ENCODE measurements around the gene NEAT1. TPM values are rescaled to one million over a fixed set of nuclear protein-coding genes. Genes with fewer than 3 reads are reported as not detected.
A peak's percentile ranks its signal among the peaks of the same experiment; 100 is the strongest.
"Not testable (repeated sequence)": the region's sequence is repeated elsewhere in the genome, so short reads cannot be mapped to it uniquely, and the experiment has no call there.

Gene NEAT1
- polyA plus RNA-seq, 3 donors: 598 to 1,041 (median 691) TPM

DNA sequence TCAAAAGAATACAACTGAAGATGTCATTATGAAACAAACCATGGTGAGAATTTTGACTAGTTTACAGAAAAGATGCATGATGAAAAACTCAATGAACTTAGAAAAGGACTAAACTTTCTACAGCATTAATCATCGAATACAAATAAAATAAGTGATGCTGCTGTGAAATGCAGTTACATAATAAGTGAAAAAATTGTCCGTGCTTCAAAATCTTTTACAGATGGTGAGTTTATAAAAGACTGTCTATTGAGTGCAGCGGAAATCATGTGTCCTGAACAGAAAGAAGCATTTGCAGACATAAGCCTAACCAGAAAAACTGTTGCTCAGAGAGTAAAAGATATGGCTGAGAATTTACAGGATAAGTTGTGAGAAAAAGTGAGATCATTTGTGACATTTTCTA is 33.8 kb downstream of the NEAT1 start:
- WGBS, 3 donors: 94 to 96% (median 94%) methylated on average over 3 of the region's 3 CpGs

GRCh38 chr11:65459552-65459951 is 37.0 kb downstream of the NEAT1 start:
- WGBS, 3 donors: 80 to 85% (median 85%) methylated on average over 7 of the region's 7 CpGs

More for the DNA sequence above, 33.8 kb downstream of the NEAT1 start:
- no peak overlapping the region for H3K27ac ChIP-seq (ENCODE audit: low read depth, low read length)

DNA sequence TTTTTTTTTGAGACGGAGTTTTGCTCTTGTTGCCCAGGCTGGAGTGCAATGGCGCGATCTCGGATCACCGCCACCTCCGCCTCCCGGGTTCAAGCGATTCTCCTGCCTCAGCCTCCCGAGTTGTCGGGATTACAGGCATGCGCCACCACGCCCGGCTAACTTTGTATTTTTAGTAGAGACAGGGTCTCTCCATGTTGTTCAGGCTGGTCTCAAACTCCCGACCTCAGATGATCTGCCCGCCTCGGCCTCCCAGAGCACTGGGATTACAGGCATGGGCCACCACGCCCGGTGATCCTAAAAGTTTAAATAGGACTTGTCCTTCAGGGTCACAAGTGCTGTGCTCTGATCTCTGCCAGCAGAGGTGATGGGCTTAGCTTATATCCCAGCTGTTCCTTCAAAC is 42.9 kb downstream of the NEAT1 start:
- 92 to 96% (median 95%) methylated on average over 18 of the region's 18 CpGs for WGBS, 3 donors
- H3K27ac ChIP-seq (ENCODE audit: low read depth, low read length): not testable (repeated sequence)

More at GRCh38 chr11:65459552-65459951, 37.0 kb downstream of the NEAT1 start:
- no peak overlapping the region for H3K27ac ChIP-seq (ENCODE audit: low read depth, low read length)

GRCh38 chr11:65467306-65467705 is 44.7 kb downstream of the NEAT1 start:
- WGBS, 3 donors: 93 to 97% (median 94%) methylated on average over 6 of the region's 6 CpGs

DNA sequence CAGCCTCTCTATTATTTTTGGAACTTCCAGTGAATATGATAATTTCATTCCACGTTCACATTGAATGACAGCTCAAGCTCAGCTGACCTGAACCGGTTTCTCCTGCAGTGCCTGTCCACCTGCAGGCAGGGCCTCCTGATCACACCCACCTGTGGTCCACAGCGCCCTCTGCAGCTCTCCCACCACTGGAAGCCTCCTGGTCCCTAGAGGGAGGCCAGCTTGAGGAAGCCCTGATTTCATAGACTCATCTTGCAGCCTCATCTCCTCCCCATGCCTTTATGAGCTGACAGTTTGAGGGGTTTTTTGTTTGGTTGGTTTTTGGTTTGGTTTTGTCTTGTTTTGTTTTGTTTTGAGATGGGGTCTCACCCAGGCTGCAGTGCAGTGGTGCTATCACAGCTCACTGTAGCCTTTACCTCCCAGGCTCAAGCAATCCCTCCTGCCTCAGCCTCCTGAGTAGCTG is 46.3 kb downstream of the NEAT1 start:
- H3K27ac ChIP-seq (ENCODE audit: low read depth, low read length): no peak overlapping the region
- WGBS, 3 donors: 7 to 25% (median 24%) methylated on average over 3 of the region's 3 CpGs

More at GRCh38 chr11:65467306-65467705, 44.7 kb downstream of the NEAT1 start:
- H3K27ac ChIP-seq (ENCODE audit: low read depth, low read length): not testable (repeated sequence)

- no peak overlapping the region for H3K27ac ChIP-seq (ENCODE audit: low read depth, low read length)
- WGBS, 3 donors: 75 to 86% (median 82%) methylated on average over 8 of the region's 8 CpGs
Measured at GRCh38 chr11:65470433-65471049, 47.9 kb downstream of the NEAT1 start.

GRCh38 chr11:65471447-65471891 is 48.9 kb downstream of the NEAT1 start:
- 33 to 44% (median 39%) methylated on average over 8 of the region's 8 CpGs for WGBS, 3 donors
- H3K27ac ChIP-seq (ENCODE audit: low read depth, low read length): peak overlapping the region; percentile 77

- 80 to 89% (median 88%) methylated on average over 14 of the region's 14 CpGs for WGBS, 3 donors
- H3K27ac ChIP-seq (ENCODE audit: low read depth, low read length): not testable (repeated sequence)
Measured at GRCh38 chr11:65472588-65473277, 50.1 kb downstream of the NEAT1 start.

DNA sequence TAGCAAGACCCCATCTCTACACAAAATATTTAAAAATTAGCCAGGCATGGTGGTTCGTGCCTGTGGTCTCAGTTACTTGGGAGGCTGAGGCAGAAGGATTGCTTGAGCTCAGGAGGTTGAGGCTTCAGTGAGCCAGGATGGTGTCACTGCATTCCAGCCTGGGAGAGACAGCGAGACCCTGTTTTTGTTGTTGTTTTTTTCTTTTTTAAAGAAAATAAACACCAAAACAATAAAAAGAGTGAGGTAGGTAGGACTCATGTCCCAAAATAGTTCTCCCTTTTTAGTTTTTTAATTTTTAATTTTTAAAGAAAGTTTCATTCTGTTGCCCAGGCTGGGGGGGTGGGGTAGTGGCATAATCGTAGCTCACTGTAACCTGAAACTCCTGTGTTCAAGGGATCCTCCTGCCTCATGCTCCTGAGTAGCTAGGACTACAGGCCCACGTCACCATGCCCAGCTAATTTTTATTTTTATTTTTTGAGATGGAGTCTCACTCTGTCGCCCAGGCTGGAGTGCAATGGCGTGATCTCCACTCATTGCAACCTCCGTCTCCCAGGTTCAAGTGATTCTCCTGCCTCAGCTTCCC is 50.8 kb downstream of the NEAT1 start:
- no peak overlapping the region for H3K27ac ChIP-seq (ENCODE audit: low read depth, low read length)
- 84 to 90% (median 87%) methylated on average over 7 of the region's 7 CpGs for WGBS, 3 donors

DNA sequence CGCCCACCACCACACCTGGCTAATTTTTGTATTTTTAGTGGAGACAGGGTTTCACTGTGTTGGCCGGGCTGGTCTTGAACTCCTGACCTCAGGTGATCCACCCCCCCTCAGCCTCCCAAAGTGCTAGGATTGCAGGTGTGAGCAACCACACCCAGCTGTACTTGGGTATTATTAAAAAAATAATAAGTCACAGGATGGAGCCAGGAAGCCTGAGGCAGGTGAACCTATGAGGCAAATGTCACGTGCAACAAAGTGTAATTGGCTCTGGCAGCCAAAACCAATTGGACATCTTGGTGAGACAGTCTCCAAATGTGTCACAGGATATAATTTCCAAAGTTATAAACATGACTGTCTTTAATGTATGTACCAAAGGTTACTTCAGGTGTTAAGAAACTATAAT is 52.3 kb downstream of the NEAT1 start:
- no peak overlapping the region for H3K27ac ChIP-seq (ENCODE audit: low read depth, low read length)
- 92 to 95% (median 92%) methylated on average over 3 of the region's 3 CpGs for WGBS, 3 donors

DNA sequence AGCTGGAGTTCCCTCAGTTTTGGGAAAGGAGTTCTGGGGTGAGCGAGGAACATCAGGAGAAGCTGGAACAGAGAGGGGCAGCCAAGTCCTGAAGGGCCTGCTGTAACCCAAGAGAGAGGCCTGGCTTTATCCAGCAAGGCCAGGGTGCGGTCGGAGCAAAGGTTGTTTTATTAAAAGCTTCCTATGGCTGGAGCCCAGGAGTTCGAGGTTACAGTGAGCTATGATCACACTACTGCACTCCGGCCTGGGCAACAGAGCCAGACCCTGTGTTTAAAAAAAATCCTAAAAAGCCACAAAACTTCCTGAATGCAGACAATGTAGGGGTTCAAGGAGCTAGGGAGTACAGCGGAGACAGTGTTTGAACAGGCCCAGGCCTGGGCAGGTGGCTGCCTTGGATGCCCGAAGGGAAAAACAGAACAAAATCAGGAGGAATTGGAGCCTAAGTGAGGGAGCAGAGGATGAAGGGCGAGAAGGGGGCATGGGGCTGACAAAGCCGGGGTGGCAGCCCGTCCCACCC is 54.1 kb downstream of the NEAT1 start:
- peak overlapping the region; percentile 97 for H3K27ac ChIP-seq (ENCODE audit: low read depth, low read length)
- 7 to 17% (median 13%) methylated on average over 8 to 10 of the region's 10 CpGs for WGBS, 3 donors

- 0 to 1% (median 0%) methylated on average over 56 to 60 of the region's 60 CpGs for WGBS, 3 donors
Measured at GRCh38 chr11:65477149-65477965, 54.8 kb downstream of the NEAT1 start.

DNA sequence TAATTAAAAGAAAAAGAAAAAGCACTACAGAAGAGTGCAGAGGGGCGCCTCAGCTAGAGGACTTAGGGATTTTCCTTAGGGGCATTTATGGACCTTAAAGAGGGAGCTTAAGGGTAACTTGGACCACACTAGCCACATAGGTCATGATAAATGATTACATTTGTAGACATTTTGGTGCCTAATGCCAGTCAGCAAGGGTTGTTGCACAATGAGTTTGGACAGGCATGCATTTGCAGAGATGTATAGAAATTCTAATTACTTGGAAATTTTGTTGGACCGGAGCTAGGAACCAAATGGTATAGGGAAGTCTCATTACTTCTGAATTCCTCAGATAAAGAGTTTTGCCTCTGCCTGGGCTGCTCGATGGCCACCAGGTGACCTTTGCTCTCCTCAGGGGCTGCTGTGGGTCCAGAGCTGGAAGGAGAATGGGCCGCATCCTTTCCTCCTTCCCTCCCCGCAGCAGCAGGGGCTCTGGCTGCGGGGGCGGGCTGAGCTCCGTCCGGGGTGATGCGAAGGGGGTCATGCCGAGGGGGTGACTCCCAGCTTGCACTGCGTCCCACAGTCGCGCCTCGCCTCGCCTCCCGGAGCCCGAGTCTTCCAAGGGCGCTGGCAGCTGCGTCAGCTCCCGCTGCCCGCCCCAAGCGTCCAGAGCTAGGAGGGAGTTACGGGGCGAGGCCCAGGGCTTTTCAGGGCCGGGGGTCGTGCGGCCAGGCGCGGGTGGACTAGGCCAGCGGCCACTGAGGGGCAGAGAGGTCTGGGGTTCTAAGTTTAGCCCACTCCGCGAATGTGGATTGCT is 56.0 kb downstream of the NEAT1 start:
- peak overlapping the region; percentile 95 for H3K27ac ChIP-seq (ENCODE audit: low read depth, low read length)
- 24 to 66% (median 45%) methylated on average over 28 to 33 of the region's 33 CpGs for WGBS, 3 donors

More at GRCh38 chr11:65477149-65477965, 54.8 kb downstream of the NEAT1 start:
- H3K27ac ChIP-seq (ENCODE audit: low read depth, low read length): peak overlapping the region; percentile 97

GRCh38 chr11:65479184-65480145 is 56.9 kb downstream of the NEAT1 start:
- WGBS, 3 donors: 38 to 61% (median 53%) methylated on average over 11 of the region's 11 CpGs
- H3K27ac ChIP-seq (ENCODE audit: low read depth, low read length): peak overlapping the region; percentile 95

DNA sequence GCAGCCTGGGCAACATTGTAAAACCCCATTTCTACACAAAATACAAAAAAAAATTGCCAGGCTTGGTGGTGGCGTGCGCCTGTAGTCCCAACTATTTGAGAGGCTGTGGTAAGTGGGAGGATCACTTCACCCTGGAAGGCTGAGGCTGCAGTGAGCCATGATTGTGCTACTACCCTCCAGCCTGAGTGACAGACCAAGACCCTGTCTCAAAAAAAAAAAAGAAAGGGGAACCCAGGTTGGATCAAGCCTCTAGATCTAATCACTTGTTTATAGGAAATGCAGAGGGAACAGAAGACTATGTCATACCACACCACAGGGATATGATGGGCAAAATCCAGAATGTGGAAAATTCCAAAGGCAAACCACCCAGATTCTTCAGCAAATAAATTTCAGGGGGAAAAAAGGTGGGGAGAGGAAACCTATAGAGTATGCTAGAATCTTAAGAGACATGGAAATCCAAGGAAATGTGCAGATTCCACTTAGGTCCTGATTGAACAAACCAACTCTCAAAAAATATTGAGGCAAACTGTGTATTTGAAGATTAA is 59.8 kb downstream of the NEAT1 start:
- 98 to 100% (median 100%) methylated on average over 2 of the region's 2 CpGs for WGBS, 3 donors
- no peak overlapping the region for H3K27ac ChIP-seq (ENCODE audit: low read depth, low read length)

DNA sequence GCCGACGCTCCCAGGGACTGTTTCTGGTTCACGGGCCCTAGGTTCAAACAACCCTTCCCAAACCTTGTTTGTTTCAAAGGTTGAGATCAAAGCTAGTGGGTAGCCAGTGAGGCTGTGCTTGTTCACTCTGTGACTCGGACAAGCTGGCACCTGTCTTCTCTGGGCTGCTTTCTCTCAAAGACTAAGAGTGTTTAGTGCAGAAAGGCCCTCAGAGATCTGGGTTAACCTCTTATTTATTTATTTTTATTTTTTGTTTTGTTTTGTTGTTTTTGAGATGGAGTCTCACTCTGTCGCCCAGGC is 63.3 kb downstream of the NEAT1 start:
- 68 to 83% (median 68%) methylated on average over 5 of the region's 5 CpGs for WGBS, 3 donors
- no peak overlapping the region for H3K27ac ChIP-seq (ENCODE audit: low read depth, low read length)

Measured in adipose tissue (tissue), 3 donors.